Left ventricle myocardium inferior (tissue), 1 donor: Measurements from ENCODE around the gene ZNF492. TPM values are rescaled to one million over a fixed set of nuclear protein-coding genes. Genes with fewer than 3 reads are reported as not detected.

Source experiments
- DNase-seq: peaks from one replicate; pipeline ENCODE4 v3.0.0-alpha.2; 2020
- H3K27ac ChIP-seq: fragments of 200-600 bp; replicated peaks from 2 replicates; pipeline ENCODE4 v1.8.0; 2021
- H3K27me3 ChIP-seq: fragments of 200-600 bp; 2 replicates; pipeline ENCODE4 v1.8.0; 2021; ENCODE audit warnings: low read depth
- H3K36me3 ChIP-seq: fragments of 200-600 bp; 2 replicates; pipeline ENCODE4 v1.8.0; 2021
- H3K4me1 ChIP-seq: fragments of 200-600 bp; 2 replicates; pipeline ENCODE4 v1.8.0; 2021
- H3K4me3 ChIP-seq: fragments of 200-600 bp; 2 replicates; pipeline ENCODE4 v1.8.0; 2021; ENCODE audit warnings: mild to moderate bottlenecking, moderate library complexity
- H3K9me3 ChIP-seq: fragments of 200-600 bp; replicated peaks from 2 replicates; pipeline ENCODE4 v1.8.0; 2021
- CTCF ChIP-seq: fragments of 200-600 bp; IDR thresholded peaks from 2 replicates; pipeline ENCODE4 v1.8.0; 2021; ENCODE audit warnings: antibody characterized with exemption, mild to moderate bottlenecking, borderline replicate concordance
- intact Hi-C: fragments of 100-400 bp; cut with micrococcal nuclease; formaldehyde crosslinking; loops from one replicate; pipeline ENCODE4 v1.11.0; 2022
- total RNA-seq: library from RNA; stranded (reverse); fragmentation: NEBNext Ultra II Directional; extraction: Animal tissue kit (Norgen Biotek cat#: 25700); gene quantifications from one replicate; pipeline ENCODE4 v1.2.1, GENCODE V29; 2021
- donor health status: DM: no; HTN: yes; CAD: no; lungs with severe emphysema.

ZNF492 gene
- total RNA-seq, 1 donor from 2014 or later = 0.08 TPM

DNA sequence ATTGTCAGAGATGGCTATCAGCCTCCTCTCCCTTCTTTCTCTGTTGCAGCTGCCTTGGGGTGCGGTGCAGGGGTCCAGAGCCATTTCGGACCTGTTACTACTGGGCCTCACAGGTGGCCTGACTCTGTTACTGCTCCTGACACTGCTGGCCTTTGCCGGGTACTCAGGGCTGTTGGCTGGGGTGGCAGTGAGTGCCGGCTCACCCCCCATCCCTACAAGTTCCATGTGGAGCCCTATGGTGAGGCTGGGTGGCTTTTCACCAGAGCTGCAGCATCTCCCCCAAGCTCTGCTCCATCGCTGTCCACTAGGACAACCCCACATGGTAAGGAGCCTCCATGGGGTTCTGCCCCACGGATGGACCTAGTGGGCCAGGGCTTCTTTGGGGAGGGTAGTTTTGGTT lies 13.7 kb upstream of the ZNF492 start:
- Histone ChIP-seq H3K27ac (no peak overlapping the region), H3K4me3 (no peak overlapping the region), H3K9me3 (no peaks in the 10 kb centered on the region), H3K4me1 (peaks cover 7% of the 10 kb centered on the region), H3K27me3 (peaks cover 76% of the 10 kb centered on the region), H3K36me3 (no peaks in the 10 kb centered on the region)
- no peak for DNase-seq
- intact Hi-C loops = no loop called here
- no peak for TF ChIP-seq CTCF

DNA sequence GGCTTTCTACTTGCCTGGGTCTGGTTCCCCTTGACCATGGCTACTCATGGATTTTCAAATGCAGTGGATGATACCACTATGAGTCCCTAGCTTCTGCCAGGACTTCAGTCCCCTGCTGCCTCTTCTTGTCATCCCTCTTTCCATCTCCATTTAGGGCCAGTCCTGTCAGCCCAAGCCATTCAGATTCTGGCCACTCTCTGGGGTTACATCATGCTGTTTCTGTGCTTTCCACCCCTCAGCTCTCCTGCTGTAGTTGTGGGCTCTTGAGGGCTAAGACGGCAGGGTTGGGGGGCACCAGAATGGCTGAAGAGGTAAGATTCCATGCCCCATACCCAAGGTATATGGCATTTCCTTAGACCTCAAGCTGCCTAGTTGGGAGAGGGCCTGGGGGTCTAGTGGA lies 13.2 kb upstream of the ZNF492 start:
- DNase-seq = no peak
- no peaks in the 10 kb centered on the region for H3K36me3 ChIP-seq
- no peak overlapping the region for H3K4me3 ChIP-seq
- TF ChIP-seq CTCF = no peak
- H3K9me3 ChIP-seq = no peaks in the 10 kb centered on the region
- peaks cover 7% of the 10 kb centered on the region for H3K4me1 ChIP-seq
- H3K27me3 ChIP-seq = peaks cover 76% of the 10 kb centered on the region
- intact Hi-C loops = no loop called here
- no peak overlapping the region for H3K27ac ChIP-seq

DNA sequence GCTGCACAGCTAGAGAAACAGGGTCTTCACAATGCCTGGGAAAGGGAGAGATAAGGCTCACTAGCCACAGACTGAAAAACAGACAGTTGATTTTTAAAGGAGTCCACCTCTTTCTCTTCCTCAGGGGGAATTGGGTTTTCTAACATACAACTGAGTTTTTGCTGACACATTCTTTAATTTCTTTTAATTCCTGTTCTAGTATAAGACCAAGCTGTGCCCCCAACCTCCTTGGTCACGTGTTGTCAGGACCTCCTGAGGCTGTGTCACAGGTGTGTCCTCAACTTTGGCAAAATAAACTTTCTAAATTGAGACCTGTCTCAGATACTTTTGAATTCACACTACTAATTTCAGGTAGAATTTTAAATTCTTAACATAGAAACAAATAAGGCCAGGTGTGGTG lies 12.1 kb upstream of the ZNF492 start:
- Histone ChIP-seq H3K9me3 (no peaks in the 10 kb centered on the region), H3K4me1 (peaks cover 7% of the 10 kb centered on the region), H3K4me3 (no peak overlapping the region), H3K36me3 (no peaks in the 10 kb centered on the region), H3K27ac (no peak overlapping the region), H3K27me3 (peaks cover 65% of the 10 kb centered on the region)
- DNase-seq = no peak
- intact Hi-C loops = no loop called here
- no peak for TF ChIP-seq CTCF

DNA sequence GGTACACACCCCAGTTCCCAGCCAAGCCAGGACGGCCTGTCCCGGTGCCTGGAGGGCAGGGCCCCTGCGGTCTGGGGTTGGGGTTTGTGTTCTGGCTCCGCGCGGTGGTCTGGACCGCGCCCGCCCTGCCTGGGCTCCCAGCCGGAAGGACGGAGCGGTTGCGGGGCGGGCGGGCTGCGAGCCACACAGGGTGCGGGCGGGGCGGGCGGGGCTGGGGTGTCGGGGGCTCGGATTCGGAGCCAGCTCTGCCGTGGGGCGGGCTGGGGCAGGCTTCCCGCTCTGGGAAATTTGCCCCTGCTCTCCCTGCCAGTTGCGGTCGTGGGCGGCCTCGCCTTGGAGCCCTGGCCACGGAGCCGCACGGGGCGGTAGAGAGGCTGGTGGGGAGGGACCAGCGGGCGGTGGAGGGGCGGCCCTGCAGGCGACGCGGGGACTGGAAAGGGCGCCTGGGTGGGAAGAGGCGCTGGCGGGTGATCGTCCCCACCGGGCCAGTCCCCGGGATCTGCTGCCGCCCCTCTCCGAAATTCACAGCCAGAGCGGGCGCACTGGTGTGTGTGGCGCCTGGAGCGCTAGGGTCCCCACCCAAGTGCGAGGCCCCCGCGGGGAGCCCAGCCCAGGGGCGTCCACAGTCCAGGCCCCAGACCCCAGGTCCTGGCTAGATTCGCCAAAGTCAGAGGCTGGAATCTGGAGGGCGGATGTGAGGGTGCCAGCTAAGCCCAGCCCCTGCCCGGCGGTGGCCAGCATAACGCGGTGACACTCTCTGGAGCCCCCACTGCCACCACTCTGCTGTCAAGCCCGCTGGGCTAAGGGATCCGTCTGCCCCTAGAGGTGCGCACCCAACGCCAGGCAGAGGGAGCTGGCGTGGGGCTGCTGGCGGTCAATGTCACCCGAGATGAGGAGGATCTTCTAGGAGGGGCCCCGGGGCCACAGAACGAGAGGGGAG lies 11.0 kb upstream of the ZNF492 start:
- no peaks in the 10 kb centered on the region for H3K36me3 ChIP-seq
- H3K4me1 ChIP-seq = peaks cover 7% of the 10 kb centered on the region
- H3K9me3 ChIP-seq = no peaks in the 10 kb centered on the region
- intact Hi-C loops = no loop called here
- peak; percentile 35 for TF ChIP-seq CTCF
- H3K4me3 ChIP-seq = peak overlapping the region; percentile 53
- no peak for DNase-seq
- H3K27ac ChIP-seq = no peak overlapping the region
- peaks cover 53% of the 10 kb centered on the region for H3K27me3 ChIP-seq

- Histone ChIP-seq H3K4me1 (peaks cover 7% of the 10 kb centered on the region), H3K9me3 (no peaks in the 10 kb centered on the region), H3K36me3 (no peaks in the 10 kb centered on the region), H3K27me3 (peaks cover 47% of the 10 kb centered on the region), H3K4me3 (peak overlapping the region; percentile 53), H3K27ac (no peak overlapping the region)
- intact Hi-C loops = no loop called here
- DNase-seq = no peak
- TF ChIP-seq CTCF = no peak
Observed at GRCh38 chr19:22623841-22624221, 10.3 kb upstream of the ZNF492 start.
